Suprapubic skin (tissue), 4 donors: ENCODE results near the gene PABPN1L. TPM values are rescaled to one million over a fixed set of nuclear protein-coding genes. Genes with fewer than 3 reads are reported as not detected.
"Not testable (repeated sequence)": the region's sequence is repeated elsewhere in the genome, so short reads cannot be mapped to it uniquely, and the experiment has no call there.

Experiments used
- DNase-seq, 2 donors: peaks; one replicate each; pipeline ENCODE4 v3.0.0-alpha.2; 2019; ENCODE audit warnings: low spot score in 2 of 2
- H3K27ac ChIP-seq: fragments of 200-600 bp; sonication (generic); one replicate; pipeline ENCODE4 v1.5.1; 2019
- H3K27me3 ChIP-seq: fragments of 200-600 bp; sonication (generic); one replicate; pipeline ENCODE4 v1.5.1; 2019
- H3K36me3 ChIP-seq: fragments of 200-600 bp; sonication (generic); one replicate; pipeline ENCODE4 v1.5.1; 2019
- H3K4me1 ChIP-seq: fragments of 200-600 bp; sonication (generic); one replicate; pipeline ENCODE4 v1.5.1; 2019
- H3K4me3 ChIP-seq: fragments of 200-600 bp; sonication (generic); one replicate; pipeline ENCODE4 v1.5.1; 2019; ENCODE audit warnings: mild to moderate bottlenecking
- H3K9me3 ChIP-seq: fragments of 200-600 bp; sonication (generic); one replicate; pipeline ENCODE4 v1.5.1; 2019
- EP300 ChIP-seq: sonication (generic); formaldehyde crosslinking; IDR thresholded peaks from one replicate; pipeline ENCODE4 v1.6.1; 2017; ENCODE audit warnings: antibody characterized with exemption
- POLR2A ChIP-seq, 2 donors: fragments of 450-650 bp; IDR thresholded peaks; one replicate each; pipeline ENCODE4 v1.6.1; 2017; ENCODE audit warnings: antibody characterized with exemption in 2 of 2, mild to moderate bottlenecking in 2 of 2, moderate library complexity in 2 of 2
- POLR2AphosphoS5 ChIP-seq, 3 donors: sonication (generic); formaldehyde crosslinking; IDR thresholded peaks; one replicate each; pipeline ENCODE4 v1.6.1; 2017; ENCODE audit warnings: antibody characterized with exemption in 3 of 3
- WGBS: methylation state at CpG from one replicate; pipeline ENCODE4 v1.1.5; 2018; 5-methylcytosine and 5-hydroxymethylcytosine counted together
- total RNA-seq, 4 donors: library from RNA; depleted of rRNA; stranded (reverse); fragments of >200 nt; gene quantifications; one replicate each; pipeline ENCODE4 v1.1.0, GENCODE V29; 2016
- TF ChIP-seq, protein P1 (sequence below), 2 donors: fragments of 200-600 bp in 1 of 2; fragments of 450-650 bp in 1 of 2; sonication (generic) in 1 of 2; IDR thresholded peaks; one replicate each; pipeline ENCODE4 v1.5.1; 2016 to 2019; ENCODE audit warnings: antibody characterized with exemption in 2 of 2, mild to moderate bottlenecking in 1 of 2, moderate library complexity in 1 of 2

Gene PABPN1L
- total RNA-seq, 4 donors from 2014 or later: not detected

GRCh38 chr16:88895335-88895734, 28.9 kb upstream of the PABPN1L start:
- H3K36me3 ChIP-seq: peaks cover 8% of the 10 kb centered on the region
- TF ChIP-seq, protein P1, sequence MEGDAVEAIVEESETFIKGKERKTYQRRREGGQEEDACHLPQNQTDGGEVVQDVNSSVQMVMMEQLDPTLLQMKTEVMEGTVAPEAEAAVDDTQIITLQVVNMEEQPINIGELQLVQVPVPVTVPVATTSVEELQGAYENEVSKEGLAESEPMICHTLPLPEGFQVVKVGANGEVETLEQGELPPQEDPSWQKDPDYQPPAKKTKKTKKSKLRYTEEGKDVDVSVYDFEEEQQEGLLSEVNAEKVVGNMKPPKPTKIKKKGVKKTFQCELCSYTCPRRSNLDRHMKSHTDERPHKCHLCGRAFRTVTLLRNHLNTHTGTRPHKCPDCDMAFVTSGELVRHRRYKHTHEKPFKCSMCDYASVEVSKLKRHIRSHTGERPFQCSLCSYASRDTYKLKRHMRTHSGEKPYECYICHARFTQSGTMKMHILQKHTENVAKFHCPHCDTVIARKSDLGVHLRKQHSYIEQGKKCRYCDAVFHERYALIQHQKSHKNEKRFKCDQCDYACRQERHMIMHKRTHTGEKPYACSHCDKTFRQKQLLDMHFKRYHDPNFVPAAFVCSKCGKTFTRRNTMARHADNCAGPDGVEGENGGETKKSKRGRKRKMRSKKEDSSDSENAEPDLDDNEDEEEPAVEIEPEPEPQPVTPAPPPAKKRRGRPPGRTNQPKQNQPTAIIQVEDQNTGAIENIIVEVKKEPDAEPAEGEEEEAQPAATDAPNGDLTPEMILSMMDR (IDR thresholded peaks at IDR 0.05): no peak
- no peak for TF ChIP-seq POLR2AphosphoS5 (IDR thresholded peaks at IDR 0.05)
- TF ChIP-seq EP300: no peak
- no peak for TF ChIP-seq POLR2A (IDR thresholded peaks at IDR 0.05)
- no peaks in the 10 kb centered on the region for H3K9me3 ChIP-seq
- no peaks in the 10 kb centered on the region for H3K4me1 ChIP-seq
- 85% methylated on average over 9 of the region's 22 CpGs for WGBS
- H3K27me3 ChIP-seq: peaks cover 10% of the 10 kb centered on the region
- no peak overlapping the region for H3K4me3 ChIP-seq
- DNase-seq: no peak
- H3K27ac ChIP-seq: no peak overlapping the region

GRCh38 chr16:88894681-88895300, 28.3 kb upstream of the PABPN1L start:
- Histone ChIP-seq H3K36me3 (peaks cover 8% of the 10 kb centered on the region), H3K4me1 (no peaks in the 10 kb centered on the region), H3K27me3 (peaks cover 10% of the 10 kb centered on the region), H3K27ac (no peak overlapping the region), H3K9me3 (no peaks in the 10 kb centered on the region), H3K4me3 (no peak overlapping the region)
- no peak for DNase-seq
- TF ChIP-seq EP300 (no peak), POLR2AphosphoS5 (IDR thresholded peaks at IDR 0.05) (no peak), POLR2A (IDR thresholded peaks at IDR 0.05) (no peak)
- TF ChIP-seq, protein P1 (IDR thresholded peaks at IDR 0.05): no peak
- WGBS: 79% methylated on average over 10 of the region's 21 CpGs

DNA sequence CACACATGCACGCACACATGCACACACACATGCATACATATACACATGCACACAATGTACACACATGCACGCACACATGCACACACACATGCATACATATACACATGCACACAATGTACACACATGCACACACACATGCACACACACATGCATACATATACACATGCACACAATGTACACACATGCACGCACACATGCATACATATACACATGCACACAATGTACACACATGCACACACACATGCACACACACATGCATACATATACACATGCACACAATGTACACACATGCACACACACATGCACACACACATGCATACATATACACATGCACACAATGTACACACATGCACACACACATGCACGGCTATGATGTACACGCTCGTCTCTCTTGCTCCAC, 27.8 kb upstream of the PABPN1L start:
- not testable (repeated sequence) for H3K4me1 ChIP-seq, H3K27ac ChIP-seq, H3K4me3 ChIP-seq, DNase-seq, H3K9me3 ChIP-seq, H3K36me3 ChIP-seq, H3K27me3 ChIP-seq
- WGBS: 80% methylated on average over 2 of the region's 6 CpGs

DNA sequence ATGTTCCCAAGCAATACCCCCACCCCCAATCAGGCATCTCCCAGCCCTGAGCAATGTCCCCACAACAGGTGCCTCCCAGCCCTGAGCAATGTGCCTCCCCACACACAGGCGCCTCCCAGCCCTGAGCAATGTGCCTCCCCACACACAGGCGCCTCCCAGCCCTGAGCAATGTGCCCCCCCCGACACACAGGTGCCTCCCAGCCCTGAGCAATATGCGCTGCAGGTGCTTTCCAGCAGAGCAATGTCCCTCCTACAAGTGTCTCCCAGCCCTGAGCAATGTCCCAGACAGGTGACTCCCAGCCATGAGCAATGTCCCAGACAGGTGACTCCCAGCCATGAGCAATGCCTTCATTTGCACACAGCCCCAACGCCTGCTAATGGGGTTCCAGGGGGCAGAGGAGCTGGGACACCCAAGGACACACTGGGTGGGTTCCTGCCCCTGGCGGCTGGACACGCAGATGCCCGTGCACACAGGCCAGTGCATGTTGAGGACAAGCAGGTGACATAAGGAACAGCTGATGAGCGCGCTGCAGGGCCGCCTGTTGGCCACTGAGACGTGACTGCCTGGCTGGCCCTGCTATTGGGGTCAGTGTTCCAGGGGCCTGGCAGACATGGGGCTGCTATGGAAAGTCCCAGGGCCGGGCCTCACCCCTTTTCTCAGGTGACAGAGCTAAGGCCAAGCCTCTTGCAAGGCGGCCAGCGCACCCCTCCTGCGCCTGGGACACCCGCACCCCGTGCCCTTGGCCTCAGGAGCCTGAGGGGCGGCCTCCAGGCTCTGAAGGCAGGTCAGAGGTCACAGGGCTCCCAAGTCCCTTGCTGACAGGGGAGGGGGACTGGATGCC, 26.9 kb upstream of the PABPN1L start:
- peaks cover 3% of the 10 kb centered on the region for H3K27me3 ChIP-seq
- peaks cover 5% of the 10 kb centered on the region for H3K4me1 ChIP-seq
- H3K9me3 ChIP-seq: no peaks in the 10 kb centered on the region
- no peak overlapping the region for H3K27ac ChIP-seq
- WGBS: 67% methylated on average over 9 of the region's 19 CpGs
- H3K36me3 ChIP-seq: peaks cover 8% of the 10 kb centered on the region
- no peak for DNase-seq
- TF ChIP-seq POLR2AphosphoS5 (IDR thresholded peaks at IDR 0.05): no peak
- TF ChIP-seq, protein P1 (IDR thresholded peaks at IDR 0.05): no peak
- TF ChIP-seq EP300: no peak
- TF ChIP-seq POLR2A (IDR thresholded peaks at IDR 0.05): no peak
- no peak overlapping the region for H3K4me3 ChIP-seq

DNA sequence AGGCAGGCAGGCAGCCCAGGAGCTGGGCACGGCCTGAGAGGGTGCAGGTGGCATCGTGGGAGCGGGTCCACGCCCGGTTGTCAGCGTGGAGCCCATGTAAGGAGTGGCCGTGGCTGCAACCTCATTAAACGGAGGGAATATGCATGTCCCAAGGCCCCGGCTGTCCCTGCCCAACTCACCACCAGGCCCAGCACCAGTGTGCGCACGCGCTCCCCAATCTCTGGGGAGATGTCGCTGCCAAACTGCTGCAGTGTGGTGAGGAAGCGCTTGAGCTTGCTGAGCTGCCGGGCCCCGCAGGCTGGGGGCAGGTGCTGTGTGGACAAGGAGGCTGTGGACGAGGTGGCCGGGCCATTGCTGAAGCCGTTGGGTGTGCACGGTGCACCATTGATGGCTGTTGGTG, 25.6 kb upstream of the PABPN1L start:
- TF ChIP-seq, protein P1 (IDR thresholded peaks at IDR 0.05): no peak
- TF ChIP-seq POLR2A (IDR thresholded peaks at IDR 0.05) (no peak), POLR2AphosphoS5 (IDR thresholded peaks at IDR 0.05) (no peak), EP300 (no peak)
- Histone ChIP-seq H3K27ac (no peak overlapping the region), H3K4me1 (peaks cover 11% of the 10 kb centered on the region), H3K36me3 (peaks cover 7% of the 10 kb centered on the region), H3K27me3 (no peaks in the 10 kb centered on the region), H3K9me3 (no peaks in the 10 kb centered on the region), H3K4me3 (no peak overlapping the region)
- WGBS: 70% methylated on average over 13 of the region's 20 CpGs
- no peak for DNase-seq
